Caco-2 (cell line): ENCODE data around the gene SLC9A3. TPM values are rescaled to one million over a fixed set of nuclear protein-coding genes. Genes with fewer than 3 reads are reported as not detected.

Experiments used
- BruUV-seq: library from RNA; stranded (reverse); fragments of 400-500 nt; replicated peaks from 2 replicates; lab custom pipeline; 2021; lab: Mats Ljungman, UMichigan
- CTCF ChIA-PET: fragments of 300-600 bp; sonication (Branson Sonifier 250); formaldehyde crosslinking; loops from one replicate; lab custom pipeline; 2022; ENCODE audit warnings: antibody characterized with exemption; lab: Charles Lee
- POLR2A ChIA-PET: fragments of 300-600 bp; sonication (Branson Sonifier 250); formaldehyde crosslinking; loops from one replicate; lab custom pipeline; 2022; ENCODE audit warnings: antibody characterized with exemption; lab: Charles Lee
- DNase-seq, 2 experiments: peaks; one replicate each; pipeline versions ENCODE4 v3.0.0 to v3.0.0-alpha.2; 2020 to 2022
- H3K27me3 ChIP-seq: replicated peaks from 2 replicates; pipeline ENCODE4 v1.6.0; 2011; ENCODE audit warnings: low read length; ENCODE audit not compliant: control insufficient read depth, insufficient read depth
- H3K36me3 ChIP-seq: 2 replicates; pipeline ENCODE4 v1.5.1; 2011; ENCODE audit warnings: low read length; ENCODE audit not compliant: control insufficient read depth, insufficient read depth
- H3K4me1 ChIP-seq: fragments of 250-450 bp; sonication (Bioruptor Pico); 2 replicates; pipeline ENCODE4 v1.5.1; 2020; ENCODE audit warnings: mild to moderate bottlenecking
- H3K4me3 ChIP-seq: 2 replicates; pipeline ENCODE4 v1.5.1; 2011; ENCODE audit warnings: low read depth, mild to moderate bottlenecking, control low read depth, low read length
- H3K9me3 ChIP-seq: fragments of 250-450 bp; sonication (Bioruptor Pico); 2 replicates; pipeline ENCODE4 v1.5.1; 2020; ENCODE audit warnings: mild to moderate bottlenecking, moderate library complexity
- H3K27ac Mint-ChIP-seq: one replicate; pipeline ENCODE4 v1.8.0; 2022; ENCODE audit warnings: mixed read lengths; ENCODE audit not compliant: unreplicated experiment
- H3K27me3 Mint-ChIP-seq: one replicate; pipeline ENCODE4 v1.8.0; 2022; ENCODE audit warnings: mixed read lengths; ENCODE audit not compliant: insufficient read depth, unreplicated experiment
- H3K36me3 Mint-ChIP-seq: one replicate; pipeline ENCODE4 v1.8.0; 2022; ENCODE audit warnings: mild to moderate bottlenecking, mixed read lengths; ENCODE audit not compliant: insufficient read depth, unreplicated experiment
- H3K4me1 Mint-ChIP-seq: one replicate; pipeline ENCODE4 v1.8.0; 2022; ENCODE audit warnings: low read depth, mixed read lengths; ENCODE audit not compliant: unreplicated experiment
- H3K4me3 Mint-ChIP-seq: one replicate; pipeline ENCODE4 v1.8.0; 2022; ENCODE audit warnings: mild to moderate bottlenecking, moderate library complexity, mixed read lengths; ENCODE audit not compliant: unreplicated experiment
- H3K9me3 Mint-ChIP-seq: one replicate; pipeline ENCODE4 v1.8.0; 2022; ENCODE audit warnings: mixed read lengths; ENCODE audit not compliant: unreplicated experiment
- CTCF ChIP-seq, 2 experiments: fragments of 200-600 bp in 1 of 2; IDR thresholded peaks; 1 replicate in 1 of 2; 2 replicates in 1 of 2; pipeline versions ENCODE4 v1.5.1 to v1.8.0; 2011 to 2022; ENCODE audit warnings: antibody characterized with exemption in 1 of 2, control low read depth in 1 of 2, inconsistent platforms in 1 of 2, low read depth in 1 of 2, low read length in 1 of 2, mild to moderate bottlenecking in 1 of 2, moderate library complexity in 1 of 2; ENCODE audit not compliant: insufficient read depth in 1 of 2, severe bottlenecking in 1 of 2, unreplicated experiment in 1 of 2
- intact Hi-C: fragments of 100-400 bp; cut with micrococcal nuclease; formaldehyde crosslinking; loops from one replicate; pipeline ENCODE4 v1.10.0; 2022; ENCODE audit not compliant: unreplicated experiment
- total RNA-seq: library from RNA; stranded (reverse); gene quantifications from 2 replicates; pipeline ENCODE4 v1.2.3, GENCODE V29; 2022

The SLC9A3 gene
- total RNA-seq, 1 experiment from 2014 or later = 3.4 TPM

- ChIA-PET POLR2A (interaction anchor here (0.6 kb wide), 1 partner anchor 80 kb away, joined by 3 read pairs; no protein-coding TSS in a partner anchor), CTCF (no interaction called here)
- H3K36me3 Mint-ChIP-seq = no peaks in the 10 kb centered on the region
- BruUV-seq = no TSS peak
- intact Hi-C loops = no loop called here
- no peak overlapping the region for H3K4me3 ChIP-seq
- H3K4me1 ChIP-seq = no peaks in the 10 kb centered on the region
- H3K27me3 ChIP-seq = no peaks in the 10 kb centered on the region
- no peaks in the 10 kb centered on the region for H3K36me3 ChIP-seq
- H3K4me1 Mint-ChIP-seq = no peaks in the 10 kb centered on the region
- H3K27ac Mint-ChIP-seq = no peak overlapping the region
- H3K4me3 Mint-ChIP-seq = no peak overlapping the region
- H3K9me3 ChIP-seq = no peaks in the 10 kb centered on the region
- H3K9me3 Mint-ChIP-seq = no peaks in the 10 kb centered on the region
- no peak for DNase-seq
- H3K27me3 Mint-ChIP-seq = no peaks in the 10 kb centered on the region
- no peak for TF ChIP-seq CTCF (IDR thresholded peaks at IDR 0.05; ENCODE audit: insufficient read depth in 1 of 2, low read depth in 1 of 2, low read length in 1 of 2, severe bottlenecking in 1 of 2, unreplicated experiment in 1 of 2)
Measured at GRCh38 chr5:492314-492893, 31.8 kb downstream of the SLC9A3 start.

GRCh38 chr5:491856-492155 lies 32.4 kb downstream of the SLC9A3 start:
- Histone ChIP-seq H3K4me3 (no peak overlapping the region), H3K4me1 (no peaks in the 10 kb centered on the region), H3K27me3 (no peaks in the 10 kb centered on the region), H3K9me3 (no peaks in the 10 kb centered on the region), H3K36me3 (no peaks in the 10 kb centered on the region)
- CTCF ChIA-PET = no interaction called here
- no peak for TF ChIP-seq CTCF (IDR thresholded peaks at IDR 0.05; ENCODE audit: insufficient read depth in 1 of 2, low read depth in 1 of 2, low read length in 1 of 2, severe bottlenecking in 1 of 2, unreplicated experiment in 1 of 2)
- BruUV-seq = no TSS peak
- no peaks in the 10 kb centered on the region for H3K36me3 Mint-ChIP-seq
- no peak for DNase-seq
- no peaks in the 10 kb centered on the region for H3K9me3 Mint-ChIP-seq
- no peak overlapping the region for H3K4me3 Mint-ChIP-seq
- H3K27me3 Mint-ChIP-seq = no peaks in the 10 kb centered on the region
- H3K27ac Mint-ChIP-seq = no peak overlapping the region
- H3K4me1 Mint-ChIP-seq = no peaks in the 10 kb centered on the region
- POLR2A ChIA-PET = no interaction called here
- intact Hi-C loops = no loop called here

- TF ChIP-seq CTCF (IDR thresholded peaks at IDR 0.05; ENCODE audit: insufficient read depth in 1 of 2, low read depth in 1 of 2, low read length in 1 of 2, severe bottlenecking in 1 of 2, unreplicated experiment in 1 of 2) = no peak
- H3K27me3 ChIP-seq = no peaks in the 10 kb centered on the region
- Mint-ChIP-seq H3K4me3 (no peak overlapping the region), H3K27me3 (no peaks in the 10 kb centered on the region), H3K9me3 (no peaks in the 10 kb centered on the region), H3K36me3 (no peaks in the 10 kb centered on the region), H3K27ac (no peak overlapping the region), H3K4me1 (no peaks in the 10 kb centered on the region)
- H3K4me1 ChIP-seq = no peaks in the 10 kb centered on the region
- no peaks in the 10 kb centered on the region for H3K36me3 ChIP-seq
- H3K4me3 ChIP-seq = no peak overlapping the region
- DNase-seq = no peak
- ChIA-PET CTCF (no interaction called here), POLR2A (no interaction called here)
- intact Hi-C loops = no loop called here
- H3K9me3 ChIP-seq = no peaks in the 10 kb centered on the region
- no TSS peak for BruUV-seq
Measured at GRCh38 chr5:491119-491855, 33.0 kb downstream of the SLC9A3 start.
